Caki2 (cell line): ENCODE results near the gene COL4A5. TPM values are rescaled to one million over a fixed set of nuclear protein-coding genes. Genes with fewer than 3 reads are reported as not detected.
"Not testable (repeated sequence)": the region's sequence is repeated elsewhere in the genome, so short reads cannot be mapped to it uniquely, and the experiment has no call there.

Source experiments
- DNase-seq: peaks from one replicate; pipeline ENCODE4 v3.0.0-alpha.2; 2015; ENCODE audit warnings: low read depth
- in situ Hi-C: cut with HindIII; loops from 2 replicates; pipeline ENCODE4 v1.10.0; 2016; ENCODE audit warnings: low sequenced_read_pairs, low pct_unique_long_range_greater_than_20kb, mixed read lengths
- total RNA-seq: library from RNA; depleted of rRNA; stranded (reverse); fragments of >200 nt; shearing (Covaris generic); gene quantifications from 2 replicates; pipeline ENCODE4 v1.2.3, GENCODE V29; 2014; ENCODE audit warnings: low replicate concordance

The COL4A5 gene
- total RNA-seq, 1 experiment from 2014 or later: 1.0 TPM

DNA sequence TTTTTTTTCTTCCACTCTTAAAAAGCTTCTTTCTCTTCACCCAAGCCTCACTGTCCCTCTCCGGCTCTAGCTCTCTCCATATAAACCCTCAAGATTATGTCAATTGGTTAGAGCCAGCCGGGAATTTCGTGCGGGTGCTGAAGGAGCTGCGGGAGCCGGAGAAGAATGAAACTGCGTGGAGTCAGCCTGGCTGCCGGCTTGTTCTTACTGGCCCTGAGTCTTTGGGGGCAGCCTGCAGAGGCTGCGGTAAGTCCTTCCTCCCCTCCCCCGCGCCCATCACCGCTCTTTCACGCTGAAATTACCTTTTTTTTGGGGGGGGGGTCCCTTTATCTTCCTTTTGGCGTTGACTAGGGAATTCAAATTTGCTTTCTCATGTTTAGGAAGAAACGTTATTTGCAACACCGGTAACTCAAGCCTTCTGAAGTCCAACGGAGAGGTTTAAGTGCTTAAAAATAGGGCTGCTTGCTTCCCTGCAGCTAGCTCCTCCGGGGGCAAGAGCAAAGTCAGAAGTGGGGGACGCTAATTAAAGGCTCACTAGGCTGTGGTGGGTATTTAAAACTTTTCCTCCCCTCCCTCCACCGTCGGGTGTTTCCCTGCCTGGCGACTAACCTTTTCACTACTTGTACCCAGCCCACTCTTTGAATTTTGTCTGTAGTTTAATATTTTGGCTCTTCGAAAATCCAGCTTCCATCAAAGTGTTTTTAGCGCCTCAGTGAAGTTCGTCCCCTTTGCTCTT lies 491 bp downstream of the COL4A5 start:
- in situ Hi-C loops: no loop called here
- DNase-seq: peak; percentile 0

GRCh38 chrX:108442901-108443464 lies 3.3 kb downstream of the COL4A5 start:
- in situ Hi-C loops: no loop called here

GRCh38 chrX:108447303-108447702 lies 7.7 kb downstream of the COL4A5 start:
- DNase-seq: no peak

More at GRCh38 chrX:108442901-108443464, 3.3 kb downstream of the COL4A5 start:
- DNase-seq: no peak

DNA sequence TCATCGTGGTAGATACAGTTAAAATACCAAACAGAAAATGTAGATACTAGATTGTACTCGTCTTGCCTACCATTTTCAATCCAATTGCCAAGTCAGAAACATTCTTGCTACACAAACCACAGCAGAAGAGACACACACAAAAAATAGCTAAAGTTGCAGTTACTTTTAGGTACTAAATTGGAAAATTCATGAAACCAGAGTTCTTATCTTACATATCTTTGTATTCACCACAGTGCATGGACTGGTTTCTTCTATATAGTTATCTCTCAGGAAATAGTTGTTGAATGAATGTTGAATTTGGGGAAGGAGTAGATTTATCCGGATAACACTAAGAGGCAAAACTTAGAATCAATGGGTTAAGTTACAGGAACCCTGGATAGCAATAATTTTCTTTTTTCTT lies 14.2 kb downstream of the COL4A5 start:
- in situ Hi-C loops: no loop called here
- no peak for DNase-seq

More at GRCh38 chrX:108447303-108447702, 7.7 kb downstream of the COL4A5 start:
- in situ Hi-C loops: no loop called here

DNA sequence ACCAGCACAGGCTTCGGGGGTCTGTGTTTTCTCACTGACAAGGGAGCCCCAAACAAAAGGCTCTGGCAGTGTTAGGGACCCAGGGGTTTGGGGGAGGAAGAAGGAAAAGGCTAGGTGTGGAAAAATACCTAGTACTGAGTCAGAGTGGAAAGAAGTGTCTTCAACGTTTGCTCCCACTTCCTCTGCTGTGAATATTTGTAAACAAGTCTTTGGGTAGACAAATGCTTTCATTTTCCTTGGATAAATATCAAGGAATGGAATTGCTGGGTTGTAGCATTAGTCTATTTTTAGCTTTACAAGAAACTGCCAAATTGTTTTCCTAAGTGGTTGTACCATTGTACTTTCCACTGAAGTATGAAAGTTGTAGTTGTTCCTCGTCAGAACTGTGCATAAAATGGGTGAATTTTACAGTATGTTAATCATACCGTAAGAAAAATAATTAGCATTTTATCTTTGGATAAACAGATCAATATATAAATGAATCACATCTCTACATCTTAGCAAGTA lies 17.4 kb downstream of the COL4A5 start:
- in situ Hi-C loops: no loop called here
- no peak for DNase-seq

DNA sequence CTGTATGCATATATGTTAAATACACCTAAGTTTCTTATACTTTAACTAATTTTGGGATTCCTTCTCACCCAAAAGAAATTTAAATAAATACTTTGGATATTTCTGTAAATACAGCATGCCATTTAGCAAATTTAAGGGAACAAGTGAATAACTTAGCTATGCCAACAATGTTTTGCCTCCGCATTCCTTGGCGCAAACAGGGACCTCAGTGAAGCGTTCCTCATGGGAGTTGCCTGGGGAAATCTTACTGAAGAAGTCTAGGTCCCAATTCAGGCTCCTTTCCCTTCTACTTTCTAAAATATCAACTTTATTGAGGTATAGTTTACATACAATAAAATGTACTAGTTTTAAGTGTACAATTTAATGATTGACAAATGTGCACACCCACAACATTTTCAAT lies 25.0 kb downstream of the COL4A5 start:
- in situ Hi-C loops: no loop called here
- DNase-seq: no peak

- DNase-seq: no peak
Observed at GRCh38 chrX:108468486-108468885, 28.8 kb downstream of the COL4A5 start.

DNA sequence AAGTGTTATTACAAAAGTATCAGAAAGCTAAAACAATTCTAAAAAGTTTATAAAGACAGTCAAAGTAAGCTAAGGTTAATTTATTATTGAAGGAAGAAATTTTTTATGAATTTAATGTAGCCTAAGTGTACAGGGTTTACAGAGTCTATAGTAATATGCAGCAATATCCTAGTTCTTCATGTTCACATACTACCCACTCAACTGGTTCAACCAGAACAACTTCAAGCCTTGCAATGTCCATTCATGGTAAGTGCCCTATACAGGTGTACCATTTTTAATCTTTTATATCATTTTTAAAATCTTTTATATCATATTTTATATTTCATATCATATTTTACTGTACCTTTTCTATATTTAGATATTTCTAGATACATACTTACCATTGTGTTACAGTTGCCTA lies 34.3 kb downstream of the COL4A5 start:
- DNase-seq: no peak
- in situ Hi-C loops: no loop called here

More at GRCh38 chrX:108468486-108468885, 28.8 kb downstream of the COL4A5 start:
- in situ Hi-C loops: no loop called here

DNA sequence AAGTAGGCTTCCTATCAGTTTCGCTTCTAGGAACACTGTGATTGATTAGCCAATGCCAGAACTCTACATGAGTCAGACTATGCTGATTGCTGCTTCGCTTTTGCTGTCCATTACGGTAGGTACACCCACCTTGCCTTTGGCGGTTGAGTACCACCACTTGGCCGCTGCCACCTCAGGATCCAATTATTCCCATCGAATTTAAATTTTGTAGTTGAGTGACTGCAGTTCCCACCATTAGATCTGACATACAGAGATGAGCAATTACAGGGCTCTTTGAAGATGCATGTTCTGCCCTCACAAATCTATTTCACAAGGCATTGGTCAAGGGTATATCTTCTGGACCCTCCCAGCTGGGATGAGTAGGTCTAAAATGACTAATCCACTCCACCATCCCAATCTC lies 41.9 kb downstream of the COL4A5 start:
- DNase-seq, in situ Hi-C loops: not testable (repeated sequence)

DNA sequence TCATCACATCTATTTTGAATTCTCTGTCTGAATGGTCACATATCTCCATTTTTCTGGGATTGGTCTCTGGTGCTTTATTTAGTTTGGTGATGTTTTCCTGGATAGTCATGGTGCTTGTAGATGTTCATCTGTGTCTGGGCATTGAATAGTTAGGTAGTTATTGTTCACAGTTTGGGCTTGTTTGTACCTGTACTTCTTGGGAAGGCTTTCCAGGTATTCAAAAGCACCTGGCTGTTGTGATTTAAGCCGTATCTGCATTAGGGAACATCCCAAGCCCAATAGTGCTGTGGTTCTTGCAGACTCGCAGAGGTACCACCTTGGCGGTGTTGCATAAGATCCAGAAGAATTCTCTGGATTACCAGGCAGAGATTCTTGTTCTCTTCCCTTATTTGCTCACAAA lies 44.6 kb downstream of the COL4A5 start:
- in situ Hi-C loops: no loop called here
- DNase-seq: no peak

DNA sequence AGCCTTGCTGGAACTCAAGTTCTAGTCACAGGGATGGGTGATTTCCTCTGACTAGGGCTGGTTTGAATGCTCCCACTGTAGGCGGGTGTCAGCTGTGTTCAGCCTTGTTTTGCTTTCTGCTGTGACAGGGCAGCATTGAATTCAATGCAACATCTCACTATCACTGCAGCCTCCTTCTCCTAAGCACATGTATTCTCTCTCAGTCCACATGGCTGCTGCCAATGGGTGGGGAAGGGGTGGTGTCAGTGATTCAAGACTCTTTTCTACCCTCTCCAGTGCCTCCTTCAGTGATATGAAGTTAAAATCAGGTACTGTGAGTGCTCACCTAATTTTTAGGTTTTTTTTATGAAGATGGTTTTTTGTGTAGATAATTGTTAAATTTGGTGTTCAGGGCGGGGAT lies 46.3 kb downstream of the COL4A5 start:
- in situ Hi-C loops: no loop called here

GRCh38 chrX:108494406-108495090 lies 54.9 kb downstream of the COL4A5 start:
- in situ Hi-C loops: no loop called here

More for the DNA sequence above, 46.3 kb downstream of the COL4A5 start:
- no peak for DNase-seq

DNA sequence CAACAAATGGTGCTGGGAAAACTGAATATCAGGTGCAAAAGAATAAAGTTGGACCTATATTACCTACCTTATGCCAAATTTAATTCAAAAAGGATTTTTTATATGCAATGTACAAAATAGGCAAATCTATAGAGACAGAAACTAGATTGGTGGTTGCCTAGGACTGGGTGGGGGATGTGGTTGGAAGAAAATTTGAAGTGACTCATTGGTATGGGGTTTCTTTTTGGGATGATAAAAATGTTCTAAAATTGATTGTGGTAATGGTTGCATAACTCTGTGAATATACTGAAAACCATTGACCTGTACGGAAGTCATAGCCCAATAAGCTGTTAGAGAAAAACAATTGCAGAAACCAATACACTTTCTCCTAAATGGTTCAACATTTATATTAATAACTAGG lies 72.1 kb downstream of the COL4A5 start:
- DNase-seq: no peak
- in situ Hi-C loops: no loop called here

More at GRCh38 chrX:108494406-108495090, 54.9 kb downstream of the COL4A5 start:
- no peak for DNase-seq

DNA sequence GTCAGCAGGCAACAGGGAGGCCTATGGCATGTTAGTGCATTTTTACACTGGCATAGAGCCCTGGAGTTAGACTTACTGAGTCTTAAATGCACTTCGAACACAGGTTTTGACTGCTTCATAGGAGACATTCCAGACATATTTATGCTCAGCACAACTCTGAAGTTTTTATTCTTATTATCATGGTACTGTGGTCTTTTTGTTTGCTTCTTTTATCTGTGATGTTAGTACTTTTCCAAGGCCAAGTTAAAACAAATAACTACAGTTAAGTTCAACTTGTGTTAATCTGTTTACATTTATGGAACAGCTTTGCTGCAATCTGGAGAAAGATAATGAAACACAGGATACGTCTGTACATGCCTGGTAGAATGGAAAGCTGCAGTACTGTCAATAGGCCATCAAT lies 76.5 kb downstream of the COL4A5 start:
- in situ Hi-C loops: no loop called here
- DNase-seq: no peak

GRCh38 chrX:108527724-108528123 lies 88.1 kb downstream of the COL4A5 start:
- no peak for DNase-seq
- in situ Hi-C loops: no loop called here

- in situ Hi-C loops: no loop called here
- peak; percentile 12 for DNase-seq
Observed at GRCh38 chrX:108537005-108537404, 97.4 kb downstream of the COL4A5 start.

GRCh38 chrX:108541286-108541685 lies 101.6 kb downstream of the COL4A5 start:
- no peak for DNase-seq
- in situ Hi-C loops: no loop called here

GRCh38 chrX:108557580-108557979 lies 117.9 kb downstream of the COL4A5 start:
- no peak for DNase-seq
- in situ Hi-C loops: no loop called here

- DNase-seq: no peak
- in situ Hi-C loops: no loop called here
Observed at GRCh38 chrX:108558217-108558616, 118.6 kb downstream of the COL4A5 start.
